HG03159 (cell line): Measurements from ENCODE around the gene GDF9.
A peak's percentile ranks its signal among the peaks of the same experiment; 100 is the strongest.

Experiments
- ATAC-seq: cut with Tn5 transposase; IDR thresholded peaks from one replicate; pipeline ENCODE4 v1.9.1; 2021; ENCODE audit warnings: mild to moderate bottlenecking, moderate library complexity; ENCODE audit not compliant: unreplicated experiment

The GDF9 gene

GRCh38 chr5:132866342-132867045, at the start of gene GDF9, which contains the start of gene UQCRQ:
Gene GDF9 (minus strand): TSS chr5:132866469. CDS start chr5:132864533, 1,936 bp downstream.
Gene UQCRQ (plus strand): TSS chr5:132866642. CDS start chr5:132866882, 240 bp downstream.
- peak; percentile 97 for ATAC-seq

- no peak for ATAC-seq
Measured at GRCh38 chr5:132915681-132916080, 49.4 kb upstream of the GDF9 start.

- ATAC-seq, result no peak
Measured at GRCh38 chr5:132909702-132910101, 43.4 kb upstream of the GDF9 start.

GRCh38 chr5:132907161-132907560, 40.9 kb upstream of the GDF9 start:
- ATAC-seq, result no peak

GRCh38 chr5:132905938-132906337, 39.7 kb upstream of the GDF9 start:
- no peak for ATAC-seq

GRCh38 chr5:132901730-132902129, 35.5 kb upstream of the GDF9 start:
- ATAC-seq, result no peak

- ATAC-seq, result no peak
Measured at GRCh38 chr5:132901036-132901435, 34.8 kb upstream of the GDF9 start.

- ATAC-seq, result no peak
Measured at GRCh38 chr5:132898094-132898493, 31.8 kb upstream of the GDF9 start.

- no peak for ATAC-seq
Measured at GRCh38 chr5:132896685-132897084, 30.4 kb upstream of the GDF9 start.

- no peak for ATAC-seq
Measured at GRCh38 chr5:132895719-132896305, 29.5 kb upstream of the GDF9 start.

GRCh38 chr5:132890817-132891216, 24.5 kb upstream of the GDF9 start:
- ATAC-seq, result no peak

- ATAC-seq, result no peak
Measured at GRCh38 chr5:132889501-132889900, 23.2 kb upstream of the GDF9 start.

- no peak for ATAC-seq
Measured at GRCh38 chr5:132887283-132887682, 21.0 kb upstream of the GDF9 start.

GRCh38 chr5:132886064-132886823, 20.0 kb upstream of the GDF9 start:
- no peak for ATAC-seq

GRCh38 chr5:132884548-132884947, 18.3 kb upstream of the GDF9 start:
- ATAC-seq, result no peak

GRCh38 chr5:132883261-132883834, 17.1 kb upstream of the GDF9 start:
- ATAC-seq, result no peak

GRCh38 chr5:132877938-132878337, 11.7 kb upstream of the GDF9 start:
- no peak for ATAC-seq

GRCh38 chr5:132877466-132877865, 11.2 kb upstream of the GDF9 start:
- no peak for ATAC-seq

GRCh38 chr5:132876020-132876759, 9.9 kb upstream of the GDF9 start:
- ATAC-seq, result no peak

GRCh38 chr5:132873930-132874271, 7.6 kb upstream of the GDF9 start:
- no peak for ATAC-seq
